Measurements from ENCODE around the gene NDUFC2. TPM values are rescaled to one million over a fixed set of nuclear protein-coding genes. Genes with fewer than 3 reads are reported as not detected.

NDUFC2 gene
- total and polyA plus RNA-seq, 2 of the 8 experiments (the other 6 are each of a cell fraction or from before 2014, with no cell fraction given), result 216 to 356 TPM

GRCh38 chr11:78022397-78023396, 57.0 kb downstream of the NDUFC2 start, which contains the start of gene KCTD14 (continued):
- TF ChIP-seq USF2 (IDR thresholded peaks at IDR 0.05; ENCODE audit: low read length), result no peak
- no peak for TF ChIP-seq BACH1 (IDR thresholded peaks at IDR 0.05; ENCODE audit: low read length)
- TF ChIP-seq SIX5 (IDR thresholded peaks at IDR 0.05; ENCODE audit: low read depth, low read length), result no peak
- no peak for TF ChIP-seq GABPA (IDR thresholded peaks at IDR 0.05; ENCODE audit: borderline replicate concordance, insufficient read depth, low read length)
- TF ChIP-seq EGR1 (IDR thresholded peaks at IDR 0.05; ENCODE audit: borderline replicate concordance, low read depth, low read length), result no peak
- peak; percentile 73; the same call in 1 of the 2 replicates for TF ChIP-seq ATF2 (IDR thresholded peaks at IDR 0.05; ENCODE audit: low read length)
- TF ChIP-seq PHF8 (conservative IDR thresholded peaks at IDR 0.05; ENCODE audit: low read depth, low read length), result peak; percentile 46; the same call in 1 of the 2 replicates
- TF ChIP-seq CBX5 (IDR thresholded peaks at IDR 0.05; ENCODE audit: low read depth, low read length), result no peak
- TF ChIP-seq RNF2 (IDR thresholded peaks at IDR 0.05; ENCODE audit: borderline replicate concordance, low read depth, low read length, missing control alignments, poor library complexity, severe bottlenecking), result no peak
- peak; percentile 82 for TF ChIP-seq E2F6 (IDR thresholded peaks at IDR 0.05)
- TF ChIP-seq ZNF274 (IDR thresholded peaks at IDR 0.05; ENCODE audit: borderline replicate concordance, extremely low read depth, low read length), result no peak
- peak; percentile 79 for TF ChIP-seq TAF1 (IDR thresholded peaks at IDR 0.05; ENCODE audit: low read depth, low read length)
- TF ChIP-seq CTCF (IDR thresholded peaks at IDR 0.05; ENCODE audit: control extremely low read depth in 1 of 3, insufficient read depth in 1 of 3, low read depth in 1 of 3, low read length in 3 of 3), result no peak
- no peak for TF ChIP-seq SIN3A (conservative IDR thresholded peaks at IDR 0.05 in 1 of 2, IDR thresholded peaks at IDR 0.05 in 1 of 2; ENCODE audit: low read depth in 1 of 2, low read length in 2 of 2)
- no peak for TF ChIP-seq NRF1 (IDR thresholded peaks at IDR 0.05; ENCODE audit: low read depth, low read length)

All from H1 (cell line).